GM12875 (cell line): ENCODE data around the gene RPAP3.

Experiments used
- H3K4me3 ChIP-seq: one replicate; pipeline ENCODE4 v1.5.1; 2011; ENCODE audit warnings: low read depth, low read length, control low read depth
- CTCF ChIP-seq: IDR thresholded peaks from 2 replicates; pipeline ENCODE4 v1.5.1; 2011; ENCODE audit warnings: low read depth, mild to moderate bottlenecking, control low read depth, inconsistent platforms, low read length, moderate library complexity, borderline replicate concordance; ENCODE audit not compliant: insufficient read depth

Gene RPAP3

DNA sequence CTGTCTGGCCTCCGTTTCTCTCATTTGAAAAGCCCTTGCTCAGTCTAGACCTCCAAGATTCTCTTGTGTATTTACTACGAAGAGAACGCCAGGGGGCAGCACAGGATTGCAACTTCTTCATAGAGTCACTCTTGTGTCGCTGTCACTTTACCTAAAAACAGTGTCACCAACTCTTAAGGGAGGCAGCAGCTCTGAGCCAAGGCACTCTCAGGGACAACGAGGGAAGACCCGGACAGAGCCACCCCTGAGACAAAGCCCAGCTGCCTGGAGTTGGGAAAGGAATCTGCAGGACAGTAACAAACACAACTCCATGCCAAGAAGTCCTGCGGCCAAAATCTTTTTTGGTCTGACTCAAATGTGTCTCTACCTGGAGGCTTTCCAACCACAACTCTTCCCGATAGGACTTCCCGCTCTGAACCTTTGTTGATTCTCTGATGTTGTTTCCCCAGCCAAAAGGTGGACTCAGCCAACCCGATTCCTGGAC lies 9.6 kb upstream of the RPAP3 start:
- TF ChIP-seq CTCF: peak; percentile 65; the same call in 1 of the 2 replicates
- H3K4me3 ChIP-seq: no peak overlapping the region

DNA sequence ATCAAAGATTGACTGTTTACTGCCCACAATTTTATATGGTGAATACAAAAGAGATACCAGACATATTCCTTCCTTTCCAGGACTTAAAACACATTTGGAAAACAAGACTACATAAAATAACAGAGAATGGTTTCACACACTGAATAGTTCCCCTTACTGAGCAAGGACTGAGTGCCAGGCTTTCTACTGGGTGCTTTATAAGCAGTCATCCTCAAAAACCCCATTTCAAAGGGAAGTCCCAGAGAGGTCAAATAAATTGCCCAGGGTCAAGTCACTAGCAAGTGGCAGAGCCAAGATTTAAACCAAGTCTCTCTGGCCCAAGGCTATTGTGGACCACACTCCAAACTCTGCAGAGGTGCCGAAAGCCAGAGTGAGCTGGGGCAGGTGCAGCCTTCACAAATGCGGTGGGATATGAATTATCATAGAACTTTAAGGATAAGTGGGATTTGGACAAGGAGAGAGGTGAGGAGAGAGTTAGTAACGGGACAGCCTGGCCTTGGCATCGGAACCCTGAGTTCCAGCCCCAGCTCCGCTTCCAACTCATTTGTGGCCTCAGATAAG lies 9.1 kb upstream of the RPAP3 start:
- no peak overlapping the region for H3K4me3 ChIP-seq
- no peak for TF ChIP-seq CTCF

- no peak for TF ChIP-seq CTCF
- no peak overlapping the region for H3K4me3 ChIP-seq
Observed at GRCh38 chr12:47712171-47712570, 6.3 kb upstream of the RPAP3 start.

- TF ChIP-seq CTCF: no peak
- no peak overlapping the region for H3K4me3 ChIP-seq
Observed at GRCh38 chr12:47711448-47711847, 5.6 kb upstream of the RPAP3 start.

DNA sequence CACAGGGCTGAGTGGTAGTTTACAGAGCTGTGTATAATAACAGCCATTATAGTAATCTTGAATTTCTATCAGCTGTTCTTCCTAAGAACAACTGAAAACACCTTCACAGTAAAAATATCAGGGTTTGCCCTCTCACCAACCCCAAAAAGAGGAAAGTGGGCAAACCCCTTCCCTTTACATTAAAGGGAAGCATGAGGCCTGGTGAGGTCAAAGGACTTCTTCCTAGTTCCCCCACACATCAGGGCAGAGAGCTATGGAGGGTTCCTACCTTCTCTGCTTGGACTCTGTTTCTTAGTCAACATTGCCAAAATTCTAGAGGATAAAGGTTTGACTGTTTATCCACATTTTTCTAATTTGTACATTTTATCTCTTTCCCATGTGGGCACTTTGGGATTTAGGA lies 4.4 kb upstream of the RPAP3 start:
- TF ChIP-seq CTCF: no peak

GRCh38 chr12:47709671-47710070 lies 3.8 kb upstream of the RPAP3 start:
- H3K4me3 ChIP-seq: no peak overlapping the region
- no peak for TF ChIP-seq CTCF

More for the DNA sequence above, 4.4 kb upstream of the RPAP3 start:
- H3K4me3 ChIP-seq: no peak overlapping the region

- H3K4me3 ChIP-seq: no peak overlapping the region
- no peak for TF ChIP-seq CTCF
Observed at GRCh38 chr12:47709237-47709636, 3.4 kb upstream of the RPAP3 start.
